Measurements from ENCODE around the gene PAPSS2.

DNA sequence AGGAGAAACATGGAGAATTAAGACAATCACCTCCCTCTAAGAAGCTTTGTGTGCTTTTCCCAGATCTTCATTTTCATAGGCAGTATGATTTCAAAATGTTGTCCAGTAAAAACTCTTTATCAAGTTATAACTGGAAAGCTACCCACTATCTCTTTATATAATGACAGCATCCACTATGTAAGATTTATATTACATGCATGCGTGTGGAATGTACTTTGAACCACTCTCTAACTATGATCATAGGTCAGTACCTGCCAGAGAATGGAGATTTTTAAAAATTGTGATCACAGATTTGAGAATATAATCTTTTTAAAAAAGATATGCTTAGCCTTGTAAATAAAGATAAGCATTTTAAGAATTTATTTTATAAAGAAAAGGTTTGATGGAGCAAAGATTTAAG is 17.9 kb downstream of the PAPSS2 start:
- TF ChIP-seq POLR2A (IDR thresholded peaks at IDR 0.05) (no peak), CTCF (IDR thresholded peaks at IDR 0.05) (no peak)

Measured in lower leg skin (tissue), 3 donors.